ENCODE data around the gene KIAA1755.

- TF ChIP-seq, protein P1, sequence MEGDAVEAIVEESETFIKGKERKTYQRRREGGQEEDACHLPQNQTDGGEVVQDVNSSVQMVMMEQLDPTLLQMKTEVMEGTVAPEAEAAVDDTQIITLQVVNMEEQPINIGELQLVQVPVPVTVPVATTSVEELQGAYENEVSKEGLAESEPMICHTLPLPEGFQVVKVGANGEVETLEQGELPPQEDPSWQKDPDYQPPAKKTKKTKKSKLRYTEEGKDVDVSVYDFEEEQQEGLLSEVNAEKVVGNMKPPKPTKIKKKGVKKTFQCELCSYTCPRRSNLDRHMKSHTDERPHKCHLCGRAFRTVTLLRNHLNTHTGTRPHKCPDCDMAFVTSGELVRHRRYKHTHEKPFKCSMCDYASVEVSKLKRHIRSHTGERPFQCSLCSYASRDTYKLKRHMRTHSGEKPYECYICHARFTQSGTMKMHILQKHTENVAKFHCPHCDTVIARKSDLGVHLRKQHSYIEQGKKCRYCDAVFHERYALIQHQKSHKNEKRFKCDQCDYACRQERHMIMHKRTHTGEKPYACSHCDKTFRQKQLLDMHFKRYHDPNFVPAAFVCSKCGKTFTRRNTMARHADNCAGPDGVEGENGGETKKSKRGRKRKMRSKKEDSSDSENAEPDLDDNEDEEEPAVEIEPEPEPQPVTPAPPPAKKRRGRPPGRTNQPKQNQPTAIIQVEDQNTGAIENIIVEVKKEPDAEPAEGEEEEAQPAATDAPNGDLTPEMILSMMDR (conservative IDR thresholded peaks at IDR 0.05; ENCODE audit: low read depth, low read length) = no peak
- no peak for TF ChIP-seq RAD21 (IDR thresholded peaks at IDR 0.05; ENCODE audit: low read length)
- no peak for TF ChIP-seq BHLHE40 (IDR thresholded peaks at IDR 0.05; ENCODE audit: low read depth, low read length)
- no peak for TF ChIP-seq POLR2A (IDR thresholded peaks at IDR 0.05; ENCODE audit: low read depth, low read length)
- TF ChIP-seq RFX5 (IDR thresholded peaks at IDR 0.05; ENCODE audit: low read depth, low read length) = no peak
These were observed 35.9 kb upstream of the KIAA1755 start for GRCh38 chr20:38296433-38296832.

All from IMR-90 (cell line).